GM12878 (cell line): ENCODE measurements around the gene MAD2L2. TPM values are rescaled to one million over a fixed set of nuclear protein-coding genes. Genes with fewer than 3 reads are reported as not detected.

Experiments used
- ATAC-seq: fragments of 200-7000 bp; cut with Tn5 transposase; 3 replicates; pipeline ENCODE4 v1.9.1; 2020; ENCODE audit warnings: mild to moderate bottlenecking, moderate library complexity
- Bru-seq: library from RNA; stranded (reverse); fragments of 400-500 nt; gene quantifications from one replicate; lab custom pipeline; 2021; lab: Mats Ljungman, UMichigan
- BruChase-seq, 2 experiments: library from RNA; stranded (reverse); fragments of 400-500 nt; gene quantifications; one replicate each; lab custom pipeline; 2021; lab: Mats Ljungman, UMichigan
- BruUV-seq: library from RNA; stranded (reverse); fragments of 400-500 nt; replicated peaks from 2 replicates; lab custom pipeline; 2021; lab: Mats Ljungman, UMichigan
- CTCF ChIA-PET: fragments of 300-600 bp; sonication (Branson Sonifier 250); formaldehyde crosslinking; extraction: SDS; loops from one replicate; lab custom pipeline; 2021; ENCODE audit warnings: inconsistent platforms; lab: Yijun Ruan, JAX
- POLR2A ChIA-PET: fragments of 350-600 bp; formaldehyde crosslinking; extraction: SDS; loops from one replicate; lab custom pipeline; 2021; ENCODE audit warnings: inconsistent platforms; lab: Charles Lee
- RAD21 ChIA-PET: fragments of 300-600 bp; sonication (Branson Sonifier 250); formaldehyde crosslinking; loops from one replicate; lab custom pipeline; 2023; ENCODE audit warnings: antibody characterized with exemption; ENCODE audit not compliant: unreplicated experiment; lab: Charles Lee
- SMC1A ChIA-PET: fragments of 300-600 bp; sonication (Branson Sonifier 250); formaldehyde crosslinking; loops from one replicate; lab custom pipeline; 2023; ENCODE audit not compliant: unreplicated experiment, uncharacterized antibody; lab: Charles Lee
- DNase-seq: peaks from one replicate; pipeline ENCODE4 v3.0.0-alpha.2; 2011; ENCODE audit warnings: low read depth, low spot score
- FAIRE-seq: peaks from 3 replicates; lab custom pipeline; 2011; peaks lifted over from hg19 to GRCh38; lab: Jason Lieb, UNC
- H2AFZ ChIP-seq: 2 replicates; pipeline ENCODE4 v1.6.0; 2011; ENCODE audit warnings: low read depth, low read length, control low read depth; ENCODE audit not compliant: control insufficient read depth
- H3K27ac ChIP-seq: 2 replicates; pipeline ENCODE4 v1.5.1; 2011; ENCODE audit warnings: control low read depth; ENCODE audit not compliant: control insufficient read depth, insufficient read depth
- H3K27me3 ChIP-seq, 2 experiments: replicated peaks in 1 of 2; 2 replicates each; pipeline versions ENCODE4 v1.6.0 to v1.6.1; 2011; ENCODE audit warnings: low read length in 1 of 2; ENCODE audit not compliant: control insufficient read depth in 2 of 2, insufficient read depth in 2 of 2
- H3K36me3 ChIP-seq, 2 experiments: 2 replicates each; pipeline ENCODE4 v1.5.1; 2011; ENCODE audit warnings: low read length in 1 of 2; ENCODE audit not compliant: control insufficient read depth in 2 of 2, insufficient read depth in 2 of 2
- H3K4me1 ChIP-seq: 2 replicates; pipeline ENCODE4 v1.6.1; 2011; ENCODE audit warnings: mild to moderate bottlenecking, low read length, moderate library complexity, mixed read lengths; ENCODE audit not compliant: control insufficient read depth, insufficient read depth
- H3K4me2 ChIP-seq: 2 replicates; pipeline ENCODE4 v1.6.0; 2011; ENCODE audit warnings: control low read depth; ENCODE audit not compliant: control insufficient read depth, insufficient read depth
- H3K4me3 ChIP-seq: fragments of 200-600 bp; sonication (generic); 2 replicates; pipeline ENCODE4 v1.5.1; 2016
- H3K79me2 ChIP-seq: 2 replicates; pipeline ENCODE4 v1.6.0; 2011; ENCODE audit warnings: low read length; ENCODE audit not compliant: control insufficient read depth, insufficient read depth
- H3K9ac ChIP-seq: 2 replicates; pipeline ENCODE4 v1.8.0; 2011; ENCODE audit warnings: low read length, control low read depth, mixed read lengths; ENCODE audit not compliant: control insufficient read depth, insufficient read depth
- H3K9me3 ChIP-seq: replicated peaks from 3 replicates; pipeline ENCODE4 v1.5.1; 2011; ENCODE audit warnings: mild to moderate bottlenecking, low read length; ENCODE audit not compliant: control insufficient read depth, insufficient read depth
- H4K20me1 ChIP-seq: 2 replicates; pipeline ENCODE4 v1.6.0; 2011; ENCODE audit not compliant: control insufficient read depth, insufficient read depth
- BHLHE40 ChIP-seq, 2 experiments: fragments of 450-650 bp in 1 of 2; IDR thresholded peaks; 2 replicates each; pipeline ENCODE4 v1.6.1; 2011 to 2017; ENCODE audit warnings: low read depth in 2 of 2, borderline replicate concordance in 1 of 2, improper control_type of control experiment in 1 of 2, low read length in 1 of 2, mild to moderate bottlenecking in 1 of 2
- CBX3 ChIP-seq: fragments of 200-600 bp; sonication (generic); IDR thresholded peaks from 2 replicates; pipeline ENCODE4 v1.6.1; 2016; ENCODE audit warnings: low read depth, borderline replicate concordance
- CREM ChIP-seq: IDR thresholded peaks from 2 replicates; pipeline ENCODE4 v1.6.1; 2014; ENCODE audit warnings: antibody characterized with exemption, low read depth
- GATAD2B ChIP-seq: fragments of 450-650 bp; conservative IDR thresholded peaks from 2 replicates; pipeline ENCODE4 v1.6.1; 2017; ENCODE audit warnings: low read depth, mild to moderate bottlenecking, moderate library complexity
- IKZF1 ChIP-seq: fragments of 450-650 bp; conservative IDR thresholded peaks from 2 replicates; pipeline ENCODE4 v1.6.1; 2017; ENCODE audit warnings: antibody characterized with exemption, mild to moderate bottlenecking
- JUND ChIP-seq: IDR thresholded peaks from 2 replicates; pipeline ENCODE4 v1.6.1; 2012; ENCODE audit warnings: low read depth, mild to moderate bottlenecking, low read length, improper control_type of control experiment, moderate library complexity
- KAT2A ChIP-seq: conservative IDR thresholded peaks from 2 replicates; pipeline ENCODE4 v1.6.1; 2011; ENCODE audit warnings: low read depth, low read length; ENCODE audit not compliant: control insufficient read depth
- LARP7 ChIP-seq: fragments of 450-650 bp; IDR thresholded peaks from 2 replicates; pipeline ENCODE4 v1.6.1; 2017; ENCODE audit warnings: mild to moderate bottlenecking
- MEF2A ChIP-seq: IDR thresholded peaks from 2 replicates; pipeline ENCODE4 v1.6.1; 2011; ENCODE audit warnings: low read depth, mild to moderate bottlenecking, low read length, moderate library complexity; ENCODE audit not compliant: insufficient read depth
- POU2F2 ChIP-seq: IDR thresholded peaks from 3 replicates; pipeline ENCODE4 v1.6.1; 2011; ENCODE audit warnings: low read depth, mild to moderate bottlenecking, low read length, borderline replicate concordance
- SIX5 ChIP-seq: IDR thresholded peaks from 2 replicates; pipeline ENCODE4 v1.6.1; 2011; ENCODE audit warnings: mild to moderate bottlenecking, low read depth, low read length, moderate library complexity; ENCODE audit not compliant: severe bottlenecking
- SMAD5 ChIP-seq: IDR thresholded peaks from 2 replicates; pipeline ENCODE4 v1.6.1; 2016; ENCODE audit warnings: antibody characterized with exemption, low read depth
- SP1 ChIP-seq: IDR thresholded peaks from one replicate; pipeline ENCODE4 v1.6.1; 2011; ENCODE audit warnings: low read depth, low read length
- TARDBP ChIP-seq: IDR thresholded peaks from 2 replicates; pipeline ENCODE4 v1.6.1; 2016; ENCODE audit warnings: borderline replicate concordance
- TCF12 ChIP-seq: IDR thresholded peaks from 2 replicates; pipeline ENCODE4 v1.6.1; 2011; ENCODE audit warnings: low read depth, mild to moderate bottlenecking, low read length
- ZNF274 ChIP-seq: IDR thresholded peaks from one replicate; pipeline ENCODE4 v1.8.0; 2011; ENCODE audit not compliant: insufficient read length, insufficient read depth
- WGBS: methylation state at CpG from one replicate; pipeline ENCODE4 v1.1.6; 2016; ENCODE audit warnings: low lambda C conversion rate; ENCODE audit not compliant: insufficient replicate concordance, insufficient coverage; ENCODE audit errors: missing lambda C conversion rate; 5-methylcytosine and 5-hydroxymethylcytosine counted together
- in situ Hi-C: fragments of 300-500 bp; cut with MboI; formaldehyde crosslinking; loops from 9 replicates; pipeline ENCODE4 v1.14.3; 2018; ENCODE audit warnings: mixed read lengths
- intact Hi-C: fragments of 100-400 bp; cut with micrococcal nuclease; formaldehyde crosslinking; loops from one replicate; pipeline ENCODE4 v1.14.2; 2022; ENCODE audit not compliant: unreplicated experiment
- long read RNA-seq, 2 experiments: library from polyadenylated mRNA; unstranded; transcript quantifications; one replicate each; pipeline ENCODE4 v2.0.0, GENCODE V29; 2019 to 2020
- polyA minus RNA-seq, 3 experiments: library from RNA; depleted of rRNA, polyadenylated mRNA; stranded (reverse); fragments of >200 nt; gene quantifications; 2 replicates each; pipeline ENCODE4 v1.2.3, GENCODE V29; 2011
- polyA plus RNA-seq, 11 experiments: library from polyadenylated mRNA; depleted of rRNA in 4 of 11; unstranded in 6 of 11; stranded (reverse) in 5 of 11; fragments of >200 nt; fragmentation: Nextera tagmentation in 4 of 11; fragmentation: Illumina TruSeq in 1 of 11; extraction: Ambion mirVana in 4 of 11; extraction: Trizol in 1 of 11; gene quantifications; 1 replicate in 1 of 11; 2 replicates in 10 of 11; pipeline versions ENCODE4 v1.2.1 to v1.2.3, GENCODE V29; 2011 to 2016; ENCODE audit warnings: inconsistent platforms in 2 of 11, missing spikeins in 2 of 11, low read depth in 1 of 11
- total RNA-seq, 4 experiments: library from RNA; depleted of rRNA in 3 of 4; stranded (reverse); fragments of >200 nt in 3 of 4; fragmentation: Illumina TruSeq in 1 of 4; extraction: Trizol in 1 of 4; gene quantifications; 2 replicates each; pipeline versions ENCODE4 v1.2.1 to v1.2.3, GENCODE V29; 2013 to 2021
- TF ChIP-seq, protein P1 (sequence below): IDR thresholded peaks from 2 replicates; pipeline ENCODE4 v1.6.1; 2012; ENCODE audit warnings: low read depth, low read length, improper control_type of control experiment
- TF ChIP-seq, protein P2 (sequence below): IDR thresholded peaks from 2 replicates; pipeline ENCODE4 v1.6.1; 2011; ENCODE audit warnings: borderline replicate concordance, low read depth, mild to moderate bottlenecking, moderate library complexity, mixed read lengths, low read length; ENCODE audit not compliant: insufficient read depth; ENCODE audit errors: extremely low read length

The MAD2L2 gene
- 28.5 and 28.7 TPM in 2 replicates for total RNA-seq (2013; cell fraction: nucleolus; rRNA removed)
- total RNA-seq (2014; rRNA removed) (88.3 and 95.0 TPM in 2 replicates), total RNA-seq (2014; rRNA removed; fragmentation: Illumina TruSeq; extraction: Trizol) (32.8 and 37.2 TPM in 2 replicates), total RNA-seq (2021) (58.0 and 59.1 TPM in 2 replicates), polyA plus RNA-seq (2011; rRNA removed) (33.2 and 48.3 TPM in 2 replicates), polyA plus RNA-seq (2014; fragmentation: Illumina TruSeq; extraction: Trizol) (21.5 and 42.6 TPM in 2 replicates), polyA plus RNA-seq (2014; fragmentation: Nextera tagmentation; extraction: Ambion mirVana) (1 to 10 TPM; 3.5 to 8.0 TPM), polyA plus RNA-seq (2014; rRNA removed) (80.5 and 85.1 TPM in 2 replicates), polyA plus RNA-seq (2016; fragmentation: Nextera tagmentation; extraction: Ambion mirVana) (10 to 100 TPM; 75.4 to 86.5 TPM), polyA minus RNA-seq (2011; rRNA and poly(A)+ RNA removed) (35.5 and 55.6 TPM in 2 replicates), Bru-seq, nascent RNA (percentile 50 among the genes with signal in this experiment), BruChase-seq, experiment 1, labeled RNA remaining after a 6-hour chase (percentile 58 among the genes with signal in this experiment), BruChase-seq, experiment 2, labeled RNA remaining after a 2-hour chase (percentile 50 among the genes with signal in this experiment)
- polyA plus RNA-seq (2011; ENCODE audit: low read depth): 25.5 TPM
- 91.7 and 111 TPM in 2 replicates for polyA plus RNA-seq (2011; cell fraction: cytosol; rRNA removed)
- 79.7 and 86.5 TPM in 2 replicates for polyA plus RNA-seq (2011; cell fraction: nucleus; rRNA removed)
- 46.9 and 51.3 TPM in 2 replicates for polyA plus RNA-seq (2012)
- polyA minus RNA-seq (2011; cell fraction: cytosol; rRNA and poly(A)+ RNA removed): 14.3 and 15.2 TPM in 2 replicates
- 20.7 and 30.7 TPM in 2 replicates for polyA minus RNA-seq (2011; cell fraction: nucleus; rRNA and poly(A)+ RNA removed)
- long read RNA-seq, experiment 1, transcript MAD2L2-207 (9 exons, 1,118 nt): major isoform, 45 of 50 reads
- long read RNA-seq, experiment 1, partial matches to known transcripts: 1 of 50 reads
- long read RNA-seq, experiment 1, other reads (novel, unspliced or antisense): 2 of 50 reads
- long read RNA-seq, experiment 2, transcript MAD2L2-207 (9 exons, 1,118 nt): major isoform, 45 of 50 reads
- long read RNA-seq, experiment 2, partial matches to known transcripts: 3 of 50 reads
- long read RNA-seq, experiment 2, other reads (novel, unspliced or antisense): 2 of 50 reads

DNA sequence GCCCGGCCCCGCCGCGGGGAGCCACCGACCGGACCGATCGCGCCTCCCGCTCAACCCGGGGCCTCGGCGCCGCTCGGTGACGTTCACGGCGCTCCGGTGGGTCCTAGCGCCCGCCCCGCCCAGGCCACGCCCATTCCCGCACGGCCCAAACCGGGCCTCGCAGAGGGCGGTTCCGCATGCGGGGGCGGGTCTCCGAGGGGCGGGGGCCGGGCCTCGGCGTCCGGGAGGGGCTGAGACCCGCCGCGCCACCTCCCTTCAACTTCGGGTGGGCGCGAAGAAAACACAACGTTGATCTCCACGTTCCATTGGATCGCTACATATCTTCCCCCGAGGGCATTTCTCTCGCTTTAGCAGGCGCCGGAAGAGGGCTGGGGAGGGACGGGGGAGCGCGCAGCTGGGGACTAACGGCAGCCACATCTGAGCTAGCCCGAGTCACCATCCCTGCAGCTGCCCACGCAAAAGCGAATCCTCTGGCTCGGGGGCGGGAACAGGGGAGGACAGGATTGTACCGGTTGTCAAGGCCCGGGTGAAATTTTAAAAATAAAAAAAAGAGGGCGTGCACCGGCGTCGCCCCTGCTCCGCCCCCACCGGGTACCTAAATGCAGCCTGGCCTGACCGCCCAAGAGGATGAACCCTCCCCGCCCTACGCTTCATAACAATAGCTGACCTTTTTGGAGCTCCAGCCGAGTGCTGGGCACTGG lies at the start of gene MAD2L2:
Gene MAD2L2, minus strand, starts transcription at position 78 of the 701 bp plus-strand sequence. CDS start 547 bp downstream, outside the sequence.
- CTCF ChIA-PET: interaction anchor here (0.9 to 2.3 kb wide), 9 partner anchors 9 to 122 kb away, joined by 3 to 17 read pairs (median 4); partner anchors contain the start of gene FBXO6
- no peaks in the 10 kb centered on the region for H3K4me1 ChIP-seq
- WGBS: 2% methylated on average over 68 of the region's 71 CpGs
- 0 out of 2 replicates have a peak, but pooled peaks have one; percentile 49 for TF ChIP-seq GATAD2B
- TF ChIP-seq, protein P1, sequence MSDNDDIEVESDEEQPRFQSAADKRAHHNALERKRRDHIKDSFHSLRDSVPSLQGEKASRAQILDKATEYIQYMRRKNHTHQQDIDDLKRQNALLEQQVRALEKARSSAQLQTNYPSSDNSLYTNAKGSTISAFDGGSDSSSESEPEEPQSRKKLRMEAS: no peak
- no peak for TF ChIP-seq ZNF274
- peak; percentile 56; the same call in 1 of the 2 replicates for TF ChIP-seq SMAD5
- 0 out of 2 replicates have a peak, but pooled peaks have one; percentile 68 for TF ChIP-seq TARDBP
- TF ChIP-seq, protein P2, sequence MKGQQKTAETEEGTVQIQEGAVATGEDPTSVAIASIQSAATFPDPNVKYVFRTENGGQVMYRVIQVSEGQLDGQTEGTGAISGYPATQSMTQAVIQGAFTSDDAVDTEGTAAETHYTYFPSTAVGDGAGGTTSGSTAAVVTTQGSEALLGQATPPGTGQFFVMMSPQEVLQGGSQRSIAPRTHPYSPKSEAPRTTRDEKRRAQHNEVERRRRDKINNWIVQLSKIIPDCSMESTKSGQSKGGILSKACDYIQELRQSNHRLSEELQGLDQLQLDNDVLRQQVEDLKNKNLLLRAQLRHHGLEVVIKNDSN: no peak
- TF ChIP-seq SP1: peak; percentile 93
- TF ChIP-seq BHLHE40 (IDR thresholded peaks at IDR 0.05; ENCODE audit: borderline replicate concordance in 1 of 2, low read depth in 2 of 2, low read length in 1 of 2): peak in 1 of 2 experiments; percentile 74; a peak in 2 of 4 replicates
- TF ChIP-seq POU2F2: no peak
- peak; percentile 96 for TF ChIP-seq CREM
- peak; percentile 47; the same call in 1 of the 2 replicates for TF ChIP-seq MEF2A
- TF ChIP-seq TCF12: peak; percentile 32; the same call in 1 of the 2 replicates
- TF ChIP-seq CBX3: no peak
- no peak for TF ChIP-seq KAT2A
- peak; percentile 56 for TF ChIP-seq IKZF1
- peak; percentile 17 for TF ChIP-seq SIX5
- TF ChIP-seq LARP7: 0 out of 2 replicates have a peak, but pooled peaks have one; percentile 34
- TF ChIP-seq JUND: no peak

More for the DNA sequence above, at the start of gene MAD2L2:
- DNase-seq: peak; percentile 28
- SMC1A ChIA-PET: interaction anchor here (0.8 to 2.3 kb wide), 6 partner anchors 11 to 56 kb away, joined by 3 to 17 read pairs (median 4); partner anchors contain the start of gene FBXO6
- peak within 1 kb of the TSS; percentile 93 for H3K4me3 ChIP-seq
- H4K20me1 ChIP-seq: no peaks in the 10 kb centered on the region
- peak within 1 kb of the TSS; percentile 85 for H3K9ac ChIP-seq
- in situ Hi-C loops: no loop called here
- no peaks in the 10 kb centered on the region for H3K27me3 ChIP-seq
- H3K27ac ChIP-seq: peak within 1 kb of the TSS; percentile 70
- RAD21 ChIA-PET: interaction anchor here (1.4 to 2.4 kb wide), 2 partner anchors 17 to 30 kb away, joined by 4 to 28 read pairs; partner anchors contain the start of gene FBXO6
- FAIRE-seq: peak; percentile 71
- POLR2A ChIA-PET: interaction anchor here (0.8 to 2.5 kb wide), 5 partner anchors 16 to 668 kb away, joined by 3 to 14 read pairs (median 4); partner anchors contain the start of genes CLCN6 and FBXO6
- peak within 1 kb of the TSS; percentile 93 for H2AFZ ChIP-seq
- ATAC-seq: peak; percentile 97
- H3K36me3 ChIP-seq: no peaks in the 10 kb centered on the region; a peak in 1 of 4 replicates
- BruUV-seq: no TSS peak
- intact Hi-C loops: loop anchor here (1.0 kb wide), 1 partner anchor 27 kb away; no protein-coding TSS in a partner anchor
- H3K9me3 ChIP-seq: no peaks in the 10 kb centered on the region
- peaks cover 2% of the 10 kb centered on the region for H3K79me2 ChIP-seq
- peak within 1 kb of the TSS; percentile 85 for H3K4me2 ChIP-seq
